ENCODE data around the gene DUSP22.
A peak's percentile ranks its signal among the peaks of the same experiment; 100 is the strongest.

DUSP22 gene

GRCh38 chr6:340991-341827 lies 48.9 kb downstream of the DUSP22 start:
- no peak for TF ChIP-seq CTCF (IDR thresholded peaks at IDR 0.05)
- Mint-ChIP-seq H3K36me3 (ENCODE audit: low read depth) (peaks cover 27% of the 10 kb centered on the region), H3K27me3 (ENCODE audit: low read depth, poor library complexity) (peaks cover 6% of the 10 kb centered on the region), H3K4me1 (peaks cover 17% of the 10 kb centered on the region), H3K4me3 (no peak overlapping the region), H3K27ac (no peak overlapping the region), H3K9me3 (peaks cover 87% of the 10 kb centered on the region)
- DNase-seq = no peak

- Mint-ChIP-seq H3K4me1 (peaks cover 17% of the 10 kb centered on the region), H3K27me3 (ENCODE audit: low read depth, poor library complexity) (peaks cover 6% of the 10 kb centered on the region), H3K9me3 (peaks cover 88% of the 10 kb centered on the region), H3K4me3 (no peak overlapping the region), H3K36me3 (ENCODE audit: low read depth) (peaks cover 33% of the 10 kb centered on the region), H3K27ac (no peak overlapping the region)
- TF ChIP-seq CTCF (IDR thresholded peaks at IDR 0.05) = no peak
- no peak for DNase-seq
Measured at GRCh38 chr6:341914-342831, 49.9 kb downstream of the DUSP22 start.

- Mint-ChIP-seq H3K4me3 (no peak overlapping the region), H3K27ac (no peak overlapping the region), H3K27me3 (ENCODE audit: low read depth, poor library complexity) (peaks cover 6% of the 10 kb centered on the region), H3K4me1 (peaks cover 14% of the 10 kb centered on the region), H3K9me3 (peaks cover 90% of the 10 kb centered on the region), H3K36me3 (ENCODE audit: low read depth) (peaks cover 33% of the 10 kb centered on the region)
- TF ChIP-seq CTCF (IDR thresholded peaks at IDR 0.05) = no peak
- no peak for DNase-seq
Measured at GRCh38 chr6:342832-343179, 50.5 kb downstream of the DUSP22 start.

- no peak overlapping the region for H3K4me3 Mint-ChIP-seq
- H3K36me3 Mint-ChIP-seq (ENCODE audit: low read depth) = peaks cover 39% of the 10 kb centered on the region
- H3K27ac Mint-ChIP-seq = no peak overlapping the region
- peaks cover 6% of the 10 kb centered on the region for H3K27me3 Mint-ChIP-seq (ENCODE audit: low read depth, poor library complexity)
- H3K4me1 Mint-ChIP-seq = peaks cover 9% of the 10 kb centered on the region
- DNase-seq = no peak
- H3K9me3 Mint-ChIP-seq = peaks cover 91% of the 10 kb centered on the region
- no peak for TF ChIP-seq CTCF (IDR thresholded peaks at IDR 0.05)
Measured at GRCh38 chr6:343226-343935, 51.1 kb downstream of the DUSP22 start.

GRCh38 chr6:343960-344815 lies 51.9 kb downstream of the DUSP22 start:
- Mint-ChIP-seq H3K27me3 (ENCODE audit: low read depth, poor library complexity) (peaks cover 6% of the 10 kb centered on the region), H3K36me3 (ENCODE audit: low read depth) (peaks cover 46% of the 10 kb centered on the region), H3K4me3 (no peak overlapping the region), H3K27ac (peak overlapping the region; percentile 48), H3K9me3 (peaks cover 93% of the 10 kb centered on the region), H3K4me1 (peaks cover 4% of the 10 kb centered on the region)
- DNase-seq = no peak
- no peak for TF ChIP-seq CTCF (IDR thresholded peaks at IDR 0.05)

Data from nephron progenitor cell (in vitro differentiated cells).